ENCODE measurements around the gene HTR3E.
A peak's percentile ranks its signal among the peaks of the same experiment; 100 is the strongest.

GRCh38 chr3:184135149-184135910, 38.5 kb downstream of the HTR3E start, which contains the start of gene EIF2B5:
- 0 out of 2 replicates have a peak, but pooled peaks have one; percentile 14 for TF ChIP-seq NKX3-1 (CRISPR knock-in tag; IDR thresholded peaks at IDR 0.05)
- peak; percentile 98 for TF ChIP-seq IRF2 (CRISPR knock-in tag; IDR thresholded peaks at IDR 0.05)
- TF ChIP-seq RFX5 (IDR thresholded peaks at IDR 0.05; ENCODE audit: low read depth, low read length): no peak
- TF ChIP-seq RAD51 (IDR thresholded peaks at IDR 0.05; ENCODE audit: borderline replicate concordance): no peak
- peak; percentile 78 for TF ChIP-seq CREM (IDR thresholded peaks at IDR 0.05)
- TF ChIP-seq CREM (CRISPR knock-in tag; IDR thresholded peaks at IDR 0.05): no peak
- 0 out of 2 replicates have a peak, but pooled peaks have one; percentile 12 for TF ChIP-seq ZNF3 (CRISPR knock-in tag; IDR thresholded peaks at IDR 0.05)
- TF ChIP-seq ZNF101 (CRISPR knock-in tag; IDR thresholded peaks at IDR 0.05; ENCODE audit: borderline replicate concordance, low read depth): no peak
- TF ChIP-seq ZNF879 (CRISPR knock-in tag; IDR thresholded peaks at IDR 0.05): no peak; the same call in 1 of the 2 replicates
- TF ChIP-seq, protein P1, sequence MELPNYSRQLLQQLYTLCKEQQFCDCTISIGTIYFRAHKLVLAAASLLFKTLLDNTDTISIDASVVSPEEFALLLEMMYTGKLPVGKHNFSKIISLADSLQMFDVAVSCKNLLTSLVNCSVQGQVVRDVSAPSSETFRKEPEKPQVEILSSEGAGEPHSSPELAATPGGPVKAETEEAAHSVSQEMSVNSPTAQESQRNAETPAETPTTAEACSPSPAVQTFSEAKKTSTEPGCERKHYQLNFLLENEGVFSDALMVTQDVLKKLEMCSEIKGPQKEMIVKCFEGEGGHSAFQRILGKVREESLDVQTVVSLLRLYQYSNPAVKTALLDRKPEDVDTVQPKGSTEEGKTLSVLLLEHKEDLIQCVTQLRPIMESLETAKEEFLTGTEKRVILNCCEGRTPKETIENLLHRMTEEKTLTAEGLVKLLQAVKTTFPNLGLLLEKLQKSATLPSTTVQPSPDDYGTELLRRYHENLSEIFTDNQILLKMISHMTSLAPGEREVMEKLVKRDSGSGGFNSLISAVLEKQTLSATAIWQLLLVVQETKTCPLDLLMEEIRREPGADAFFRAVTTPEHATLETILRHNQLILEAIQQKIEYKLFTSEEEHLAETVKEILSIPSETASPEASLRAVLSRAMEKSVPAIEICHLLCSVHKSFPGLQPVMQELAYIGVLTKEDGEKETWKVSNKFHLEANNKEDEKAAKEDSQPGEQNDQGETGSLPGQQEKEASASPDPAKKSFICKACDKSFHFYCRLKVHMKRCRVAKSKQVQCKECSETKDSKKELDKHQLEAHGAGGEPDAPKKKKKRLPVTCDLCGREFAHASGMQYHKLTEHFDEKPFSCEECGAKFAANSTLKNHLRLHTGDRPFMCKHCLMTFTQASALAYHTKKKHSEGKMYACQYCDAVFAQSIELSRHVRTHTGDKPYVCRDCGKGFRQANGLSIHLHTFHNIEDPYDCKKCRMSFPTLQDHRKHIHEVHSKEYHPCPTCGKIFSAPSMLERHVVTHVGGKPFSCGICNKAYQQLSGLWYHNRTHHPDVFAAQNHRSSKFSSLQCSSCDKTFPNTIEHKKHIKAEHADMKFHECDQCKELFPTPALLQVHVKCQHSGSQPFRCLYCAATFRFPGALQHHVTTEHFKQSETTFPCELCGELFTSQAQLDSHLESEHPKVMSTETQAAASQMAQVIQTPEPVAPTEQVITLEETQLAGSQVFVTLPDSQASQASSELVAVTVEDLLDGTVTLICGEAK (IDR thresholded peaks at IDR 0.05): no peak
- TF ChIP-seq, protein P1 (CRISPR knock-in tag; IDR thresholded peaks at IDR 0.05): peak; percentile 79; the same call in 1 of the 2 replicates
- TF ChIP-seq ZNF703 (CRISPR knock-in tag; IDR thresholded peaks at IDR 0.05; ENCODE audit: borderline replicate concordance): no peak
- TF ChIP-seq CTCF (CRISPR knock-in tag; IDR thresholded peaks at IDR 0.05): peak; percentile 73
- TF ChIP-seq FOXA1 (IDR thresholded peaks at IDR 0.05): no peak
- TF ChIP-seq FOXA1 (CRISPR knock-in tag; IDR thresholded peaks at IDR 0.05): no peak
- TF ChIP-seq KDM5A (IDR thresholded peaks at IDR 0.05; ENCODE audit: borderline replicate concordance, low read length): peak; percentile 94
- peak; percentile 94 for TF ChIP-seq SIN3A (IDR thresholded peaks at IDR 0.05; ENCODE audit: borderline replicate concordance, low read depth, low read length)

Data from HepG2 (cell line).